OCI-LY7 (cell line): Measurements from ENCODE around the gene SNTN.

Source experiments
- CTCF ChIP-seq: fragments of 200-600 bp; sonication (generic); conservative IDR thresholded peaks from 2 replicates; pipeline ENCODE4 v1.5.1; 2014; ENCODE audit warnings: mild to moderate bottlenecking, antibody characterized with exemption, low read length, moderate library complexity, mixed read lengths
- EZH2phosphoT487 ChIP-seq: fragments of 200-600 bp; sonication (generic); IDR thresholded peaks from 2 replicates; pipeline ENCODE4 v1.6.1; 2018; ENCODE audit warnings: low read depth, borderline replicate concordance, mild to moderate bottlenecking, mixed run types, antibody characterized with exemption, low read length, moderate library complexity, mixed read lengths

- TF ChIP-seq CTCF (no peak), EZH2phosphoT487 (no peak)
Observed at GRCh38 chr3:63642488-63642887, 10.0 kb upstream of the SNTN start.
